ENCODE results near the gene IFNA6. TPM values are rescaled to one million over a fixed set of nuclear protein-coding genes. Genes with fewer than 3 reads are reported as not detected.

IFNA6 gene
- total RNA-seq, 2 experiments from 2014 or later: not detected

DNA sequence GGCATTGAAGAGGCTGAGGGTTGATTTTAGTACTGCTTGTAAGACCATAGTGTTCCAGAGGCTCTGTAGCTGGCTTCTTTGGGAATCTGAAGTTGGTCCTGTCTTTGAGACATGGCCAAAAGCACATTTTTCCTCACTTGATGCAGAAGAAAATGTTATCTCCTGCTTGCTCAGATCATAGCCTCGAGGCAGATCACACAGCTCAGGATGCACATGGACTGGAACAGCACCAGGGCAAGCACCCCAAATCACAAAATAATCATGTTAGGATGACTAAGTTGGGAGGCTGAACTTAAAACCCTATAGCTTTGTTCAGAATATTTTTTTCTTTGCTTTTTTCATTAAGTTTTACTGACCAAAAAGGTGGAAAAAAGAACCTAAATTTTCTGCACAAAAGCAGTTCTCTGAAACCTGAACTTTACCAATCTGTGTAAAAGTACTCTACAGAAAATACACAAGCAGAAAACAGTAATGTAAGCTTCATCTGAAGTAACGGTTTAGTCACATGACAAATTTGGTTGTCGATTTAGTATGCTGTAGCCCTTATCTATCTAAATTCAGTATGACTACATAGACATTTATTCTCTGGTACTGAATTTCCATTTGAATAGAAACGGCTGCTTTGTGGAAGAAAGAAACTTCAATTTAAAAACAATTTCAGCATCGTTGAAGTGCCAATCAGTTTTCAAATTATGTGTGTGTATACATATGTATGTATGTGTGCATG lies 18.8 kb downstream of the IFNA6 start:
- DNase-seq (no peak), ATAC-seq (no peak)
- Mint-ChIP-seq H3K4me3 (peak overlapping the region; percentile 89), H3K9me3 (peaks cover 2% of the 10 kb centered on the region), H3K27me3 (no peaks in the 10 kb centered on the region), H3K36me3 (ENCODE audit: low read depth) (peaks cover 25% of the 10 kb centered on the region), H3K27ac (no peak overlapping the region), H3K4me1 (ENCODE audit: low read depth) (peaks cover 66% of the 10 kb centered on the region)
- TF ChIP-seq, protein P1, sequence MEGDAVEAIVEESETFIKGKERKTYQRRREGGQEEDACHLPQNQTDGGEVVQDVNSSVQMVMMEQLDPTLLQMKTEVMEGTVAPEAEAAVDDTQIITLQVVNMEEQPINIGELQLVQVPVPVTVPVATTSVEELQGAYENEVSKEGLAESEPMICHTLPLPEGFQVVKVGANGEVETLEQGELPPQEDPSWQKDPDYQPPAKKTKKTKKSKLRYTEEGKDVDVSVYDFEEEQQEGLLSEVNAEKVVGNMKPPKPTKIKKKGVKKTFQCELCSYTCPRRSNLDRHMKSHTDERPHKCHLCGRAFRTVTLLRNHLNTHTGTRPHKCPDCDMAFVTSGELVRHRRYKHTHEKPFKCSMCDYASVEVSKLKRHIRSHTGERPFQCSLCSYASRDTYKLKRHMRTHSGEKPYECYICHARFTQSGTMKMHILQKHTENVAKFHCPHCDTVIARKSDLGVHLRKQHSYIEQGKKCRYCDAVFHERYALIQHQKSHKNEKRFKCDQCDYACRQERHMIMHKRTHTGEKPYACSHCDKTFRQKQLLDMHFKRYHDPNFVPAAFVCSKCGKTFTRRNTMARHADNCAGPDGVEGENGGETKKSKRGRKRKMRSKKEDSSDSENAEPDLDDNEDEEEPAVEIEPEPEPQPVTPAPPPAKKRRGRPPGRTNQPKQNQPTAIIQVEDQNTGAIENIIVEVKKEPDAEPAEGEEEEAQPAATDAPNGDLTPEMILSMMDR (IDR thresholded peaks at IDR 0.05): no peak
- CTCF ChIA-PET: interaction anchor here (1.0 to 8.2 kb wide), 8 partner anchors 10 to 96 kb away, joined by 3 to 150 read pairs (median 4); no protein-coding TSS in a partner anchor
- intact Hi-C loops (cut with micrococcal nuclease): no loop called here
- POLR2A ChIA-PET: no interaction called here

DNA sequence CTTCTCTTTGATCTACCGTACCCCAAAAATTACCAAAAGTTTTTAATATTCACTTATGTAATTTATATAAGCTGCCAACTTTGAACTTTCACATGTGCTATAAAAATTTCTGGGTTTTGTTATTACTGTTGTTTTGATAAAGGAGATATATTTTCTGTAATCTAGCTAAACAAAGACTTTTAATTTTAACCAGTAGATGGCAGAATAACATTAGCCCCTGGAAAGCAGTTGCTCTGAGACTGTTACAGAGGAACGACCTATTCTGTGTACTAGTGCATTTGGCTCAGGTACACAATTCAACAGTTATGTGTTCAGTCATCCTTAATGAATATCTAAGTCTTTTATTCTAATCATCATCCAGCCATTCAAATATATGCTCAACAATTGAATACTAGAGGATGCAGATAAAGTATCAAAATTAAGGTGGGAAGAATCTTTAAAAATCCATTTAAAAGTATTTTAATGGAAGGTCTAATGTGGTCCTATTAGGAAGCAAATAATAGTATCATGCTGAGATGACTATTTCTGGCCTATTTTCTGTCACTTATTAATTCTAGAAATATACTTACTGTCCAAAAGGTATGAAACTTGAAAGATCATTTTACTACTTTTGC lies 24.1 kb downstream of the IFNA6 start:
- intact Hi-C loops (cut with micrococcal nuclease): loop anchor here (5.0 to 10.0 kb wide), 3 partner anchors 71 to 131 kb away; no protein-coding TSS in a partner anchor
- Mint-ChIP-seq H3K9me3 (no peaks in the 10 kb centered on the region), H3K4me1 (ENCODE audit: low read depth) (peaks cover 42% of the 10 kb centered on the region), H3K27me3 (no peaks in the 10 kb centered on the region), H3K36me3 (ENCODE audit: low read depth) (peaks cover 23% of the 10 kb centered on the region), H3K4me3 (no peak overlapping the region), H3K27ac (no peak overlapping the region)
- ATAC-seq (peak; percentile 79), DNase-seq (no peak)
- ChIA-PET CTCF (interaction anchor here (0.6 to 5.3 kb wide), 46 partner anchors 8 to 462 kb away, joined by 3 to 89 read pairs (median 4); partner anchors contain the start of genes IFNA1, IFNA6 and KLHL9), POLR2A (interaction anchor here (0.6 to 0.7 kb wide), 2 partner anchors 108 to 641 kb away, joined by 3 read pairs; no protein-coding TSS in a partner anchor)
- TF ChIP-seq, protein P1 (IDR thresholded peaks at IDR 0.05): peak; percentile 68

DNA sequence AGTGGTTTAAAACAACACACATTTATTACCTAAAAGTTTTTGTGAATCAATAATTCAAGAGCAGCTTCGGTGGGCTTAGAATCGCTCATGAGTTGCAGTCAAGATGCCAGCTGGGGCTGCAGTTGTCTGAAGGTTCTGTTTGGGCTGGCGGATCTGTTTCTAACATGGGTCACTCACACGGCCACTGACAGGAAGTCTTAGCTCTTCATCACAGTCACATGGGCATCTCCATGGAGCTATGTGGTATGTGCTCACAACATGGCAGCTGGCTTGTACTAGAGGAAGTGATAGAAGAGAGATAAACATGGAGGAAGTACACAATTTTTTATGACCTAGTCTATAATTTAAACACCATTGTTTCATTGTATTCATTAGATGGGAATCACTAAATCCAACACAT lies 26.6 kb downstream of the IFNA6 start:
- intact Hi-C loops (cut with micrococcal nuclease): loop anchor here (10.0 kb wide), 1 partner anchor 89 kb away; no protein-coding TSS in a partner anchor
- ATAC-seq (no peak), DNase-seq (no peak)
- Mint-ChIP-seq H3K4me3 (no peak overlapping the region), H3K27ac (no peak overlapping the region), H3K27me3 (no peaks in the 10 kb centered on the region), H3K9me3 (no peaks in the 10 kb centered on the region), H3K36me3 (ENCODE audit: low read depth) (peaks cover 17% of the 10 kb centered on the region), H3K4me1 (ENCODE audit: low read depth) (peaks cover 29% of the 10 kb centered on the region)
- ChIA-PET CTCF (interaction anchor here (0.6 to 7.8 kb wide), 14 partner anchors 13 to 142 kb away, joined by 3 to 73 read pairs (median 4); no protein-coding TSS in a partner anchor), POLR2A (interaction anchor here (0.6 to 0.7 kb wide), 2 partner anchors 44 to 78 kb away, joined by 3 read pairs; no protein-coding TSS in a partner anchor)
- TF ChIP-seq, protein P1 (IDR thresholded peaks at IDR 0.05): no peak

DNA sequence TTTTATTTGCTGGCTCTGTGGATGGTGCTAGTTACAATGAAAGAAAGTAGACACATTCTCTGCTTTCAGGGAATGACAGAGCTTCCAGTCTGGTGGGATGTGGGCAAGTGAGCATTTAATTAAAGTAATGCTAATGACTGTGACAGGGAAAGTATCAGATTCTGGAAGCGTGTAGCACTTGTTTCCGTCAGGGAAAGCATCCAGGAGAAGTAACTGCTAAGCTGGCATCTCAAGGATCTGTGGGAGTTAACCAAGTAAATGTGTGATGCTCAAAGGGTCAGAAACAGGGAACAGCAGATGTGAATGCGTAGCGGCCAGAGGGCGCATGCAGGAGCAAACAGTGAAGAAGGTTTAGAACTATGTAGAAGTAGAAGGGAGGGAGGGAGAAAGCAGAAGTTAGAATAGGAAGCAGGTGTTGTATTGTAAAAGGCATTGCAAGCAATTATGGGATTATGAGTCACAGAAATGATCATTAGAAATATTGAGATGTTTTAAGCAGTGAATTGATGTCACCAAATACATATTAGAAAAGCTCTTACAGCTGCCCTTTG lies 27.7 kb downstream of the IFNA6 start:
- TF ChIP-seq, protein P1 (IDR thresholded peaks at IDR 0.05): no peak
- intact Hi-C loops (cut with micrococcal nuclease): loop anchor here (10.0 kb wide), 1 partner anchor 88 kb away; no protein-coding TSS in a partner anchor
- CTCF ChIA-PET: interaction anchor here (0.8 to 7.8 kb wide), 15 partner anchors 10 to 132 kb away, joined by 3 to 73 read pairs (median 5); no protein-coding TSS in a partner anchor
- Mint-ChIP-seq H3K36me3 (ENCODE audit: low read depth) (peaks cover 17% of the 10 kb centered on the region), H3K4me3 (no peak overlapping the region), H3K27me3 (no peaks in the 10 kb centered on the region), H3K9me3 (no peaks in the 10 kb centered on the region), H3K4me1 (ENCODE audit: low read depth) (peaks cover 29% of the 10 kb centered on the region), H3K27ac (peak overlapping the region; percentile 39)
- POLR2A ChIA-PET: no interaction called here
- ATAC-seq (no peak), DNase-seq (no peak)

Measured in activated CD8-positive, alpha-beta T cell treated with anti-CD3 and anti-CD28 coated beads for 36 hours (primary cell).